SK-N-SH (cell line): ENCODE data around the gene UNCX. TPM values are rescaled to one million over a fixed set of nuclear protein-coding genes. Genes with fewer than 3 reads are reported as not detected.

Experiments
- CTCF ChIA-PET: fragments of 300-600, 350-600 bp; formaldehyde crosslinking; extraction: SDS; loops from one replicate; lab custom pipeline; 2021; lab: Yijun Ruan, JAX
- POLR2A ChIA-PET: fragments of 350-600 bp; sonication (Branson Sonifier 250); formaldehyde crosslinking; extraction: SDS; loops from one replicate; lab custom pipeline; 2020; ENCODE audit warnings: antibody characterized with exemption, inconsistent platforms; lab: Yijun Ruan, JAX
- DNase-seq: peaks from one replicate; pipeline ENCODE4 v3.0.0; 2012
- H2AFZ ChIP-seq: fragments of 200-600 bp; sonication (generic); 2 replicates; pipeline ENCODE4 v1.8.1; 2016; ENCODE audit warnings: antibody characterized with exemption, mild to moderate bottlenecking, low read depth
- H3F3A ChIP-seq: fragments of 200-600 bp; sonication (generic); replicated peaks from 2 replicates; pipeline ENCODE3; 2016; ENCODE audit warnings: antibody characterized with exemption, mild to moderate bottlenecking; ENCODE audit not compliant: insufficient read depth
- H3K27ac ChIP-seq, 2 experiments: fragments of 200-500 bp in 1 of 2; fragments of 200-600 bp in 1 of 2; sonication (Bioruptor generic) in 1 of 2; sonication (generic), shearing (Covaris generic) in 1 of 2; 2 replicates each; pipeline versions ENCODE4 v1.5.1 to v1.6.1; 2014 to 2016; ENCODE audit warnings: low read depth in 2 of 2, inconsistent platforms in 1 of 2, low read length in 1 of 2, mild to moderate bottlenecking in 1 of 2, mixed read lengths in 1 of 2
- H3K27me3 ChIP-seq: fragments of 200-600 bp; sonication (generic), shearing (Covaris generic); 2 replicates; pipeline ENCODE4 v1.6.1; 2016; ENCODE audit warnings: mixed run types; ENCODE audit not compliant: insufficient read depth
- H3K36me3 ChIP-seq, 2 experiments: fragments of 200-500 bp in 1 of 2; fragments of 200-600 bp in 1 of 2; sonication (Bioruptor generic) in 1 of 2; sonication (generic) in 1 of 2; replicated peaks in 1 of 2; 2 replicates each; pipeline versions ENCODE3 to v1.5.1; 2014 to 2016; ENCODE audit warnings: low read length in 1 of 2, mild to moderate bottlenecking in 1 of 2; ENCODE audit not compliant: insufficient read depth in 2 of 2, control insufficient read depth in 1 of 2
- H3K4me1 ChIP-seq, 2 experiments: fragments of 200-500 bp in 1 of 2; fragments of 200-600 bp in 1 of 2; sonication (Bioruptor generic) in 1 of 2; sonication (generic), shearing (Covaris generic) in 1 of 2; 2 replicates each; pipeline versions ENCODE4 v1.5.1 to v1.6.1; 2014 to 2016; ENCODE audit warnings: low read depth in 1 of 2, low read length in 1 of 2, mixed run types in 1 of 2; ENCODE audit not compliant: insufficient read depth in 2 of 2, control insufficient read depth in 1 of 2
- H3K4me2 ChIP-seq: fragments of 200-600 bp; sonication (generic), shearing (Covaris generic); 2 replicates; pipeline ENCODE4 v1.6.1; 2017; ENCODE audit warnings: mixed run types
- H3K4me3 ChIP-seq, 2 experiments: fragments of 200-500 bp in 1 of 2; fragments of 200-600 bp in 1 of 2; sonication (Bioruptor generic) in 1 of 2; sonication (generic), shearing (Covaris generic) in 1 of 2; 2 replicates each; pipeline versions ENCODE4 v1.5.1 to v1.8.1; 2014 to 2016; ENCODE audit warnings: low read depth in 2 of 2, inconsistent platforms in 1 of 2, low read length in 1 of 2, mild to moderate bottlenecking in 1 of 2, mixed read lengths in 1 of 2, moderate library complexity in 1 of 2
- H3K79me2 ChIP-seq: fragments of 200-600 bp; sonication (generic); 2 replicates; pipeline ENCODE4 v1.8.1; 2017; ENCODE audit warnings: mild to moderate bottlenecking; ENCODE audit not compliant: insufficient read depth
- H3K9ac ChIP-seq: fragments of 200-600 bp; sonication (generic); 2 replicates; pipeline ENCODE4 v1.6.1; 2017; ENCODE audit warnings: mixed run types
- H3K9me2 ChIP-seq: fragments of 200-600 bp; sonication (generic); 2 replicates; pipeline ENCODE4 v1.6.1; 2017; ENCODE audit warnings: mixed run types
- H3K9me3 ChIP-seq: fragments of 200-600 bp; sonication (generic); 2 replicates; pipeline ENCODE4 v1.6.1; 2017; ENCODE audit warnings: mixed run types, mild to moderate bottlenecking, moderate library complexity
- H4K20me1 ChIP-seq: fragments of 200-600 bp; sonication (generic); 2 replicates; pipeline ENCODE4 v1.6.1; 2017; ENCODE audit warnings: mild to moderate bottlenecking, mixed run types; ENCODE audit not compliant: insufficient read depth
- ELF1 ChIP-seq: IDR thresholded peaks from 2 replicates; pipeline ENCODE4 v1.4.0; 2012
- EP300 ChIP-seq, 2 experiments: IDR thresholded peaks; 2 replicates each; pipeline versions ENCODE4 v1.4.0 to v1.6.1; 2012; ENCODE audit warnings: borderline replicate concordance in 1 of 2, low read depth in 1 of 2, low read length in 1 of 2
- EZH2phosphoT487 ChIP-seq: fragments of 200-600 bp; sonication (generic); IDR thresholded peaks from 2 replicates; pipeline ENCODE4 v1.6.1; 2017; ENCODE audit warnings: low read depth, mixed run types, mild to moderate bottlenecking, antibody characterized with exemption, moderate library complexity, borderline replicate concordance
- FOXJ3 ChIP-seq: sonication (generic); formaldehyde crosslinking; IDR thresholded peaks from 2 replicates; pipeline ENCODE4 v1.5.1; 2020; ENCODE audit warnings: mild to moderate bottlenecking, missing genetic modification reagents
- GATA2 ChIP-seq: sonication (generic); formaldehyde crosslinking; IDR thresholded peaks from 2 replicates; pipeline ENCODE4 v1.5.0; 2020; ENCODE audit warnings: mild to moderate bottlenecking, missing genetic modification reagents
- MEF2A ChIP-seq: IDR thresholded peaks from 2 replicates; pipeline ENCODE4 v1.4.0; 2012; ENCODE audit warnings: low read depth, borderline replicate concordance
- NRF1 ChIP-seq: IDR thresholded peaks from 2 replicates; pipeline ENCODE4 v1.6.1; 2012; ENCODE audit warnings: low read depth, mild to moderate bottlenecking, low read length
- POLR2AphosphoS5 ChIP-seq: IDR thresholded peaks from 2 replicates; pipeline ENCODE4 v1.6.1; 2012; ENCODE audit warnings: low read depth, low read length
- SIN3A ChIP-seq: IDR thresholded peaks from 2 replicates; pipeline ENCODE4 v1.6.1; 2012; ENCODE audit warnings: low read depth, mild to moderate bottlenecking, low read length, moderate library complexity, borderline replicate concordance
- SMC3 ChIP-seq: IDR thresholded peaks from 2 replicates; pipeline ENCODE4 v1.6.1; 2012; ENCODE audit warnings: low read depth, low read length, improper control_type of control experiment
- TAF1 ChIP-seq: IDR thresholded peaks from 2 replicates; pipeline ENCODE4 v1.6.1; 2012; ENCODE audit warnings: low read depth, mild to moderate bottlenecking, low read length, moderate library complexity, borderline replicate concordance
- YY1 ChIP-seq: IDR thresholded peaks from 2 replicates; pipeline ENCODE4 v1.4.0; 2012; ENCODE audit warnings: low read depth, mild to moderate bottlenecking
- WGBS: methylation state at CpG from one replicate; pipeline ENCODE4 v1.1.6; 2017; ENCODE audit warnings: low lambda C conversion rate; 5-methylcytosine and 5-hydroxymethylcytosine counted together
- polyA plus RNA-seq, 3 experiments: library from polyadenylated mRNA; depleted of rRNA; stranded (reverse); fragments of >200 nt; gene quantifications; 2 replicates each; pipeline ENCODE4 v1.2.3, GENCODE V29; 2012
- TF ChIP-seq, protein P1 (sequence below): fragments of 150-350 bp; IDR thresholded peaks from 2 replicates; pipeline ENCODE4 v1.6.1; 2017; ENCODE audit warnings: antibody characterized with exemption, low read length, low read depth, borderline replicate concordance
- TF ChIP-seq, protein P2 (sequence below): IDR thresholded peaks from 2 replicates; pipeline ENCODE4 v1.6.1; 2012; ENCODE audit warnings: mild to moderate bottlenecking, low read depth, low read length, moderate library complexity
- TF ChIP-seq, protein P3 (sequence below): fragments of 200-600 bp; sonication (generic); IDR thresholded peaks from 2 replicates; pipeline ENCODE4 v1.6.1; 2017; ENCODE audit warnings: antibody characterized with exemption, mild to moderate bottlenecking, moderate library complexity

UNCX gene
- polyA plus RNA-seq, 1 of the 3 experiments (the other 2 are of a cell fraction) = not detected

DNA sequence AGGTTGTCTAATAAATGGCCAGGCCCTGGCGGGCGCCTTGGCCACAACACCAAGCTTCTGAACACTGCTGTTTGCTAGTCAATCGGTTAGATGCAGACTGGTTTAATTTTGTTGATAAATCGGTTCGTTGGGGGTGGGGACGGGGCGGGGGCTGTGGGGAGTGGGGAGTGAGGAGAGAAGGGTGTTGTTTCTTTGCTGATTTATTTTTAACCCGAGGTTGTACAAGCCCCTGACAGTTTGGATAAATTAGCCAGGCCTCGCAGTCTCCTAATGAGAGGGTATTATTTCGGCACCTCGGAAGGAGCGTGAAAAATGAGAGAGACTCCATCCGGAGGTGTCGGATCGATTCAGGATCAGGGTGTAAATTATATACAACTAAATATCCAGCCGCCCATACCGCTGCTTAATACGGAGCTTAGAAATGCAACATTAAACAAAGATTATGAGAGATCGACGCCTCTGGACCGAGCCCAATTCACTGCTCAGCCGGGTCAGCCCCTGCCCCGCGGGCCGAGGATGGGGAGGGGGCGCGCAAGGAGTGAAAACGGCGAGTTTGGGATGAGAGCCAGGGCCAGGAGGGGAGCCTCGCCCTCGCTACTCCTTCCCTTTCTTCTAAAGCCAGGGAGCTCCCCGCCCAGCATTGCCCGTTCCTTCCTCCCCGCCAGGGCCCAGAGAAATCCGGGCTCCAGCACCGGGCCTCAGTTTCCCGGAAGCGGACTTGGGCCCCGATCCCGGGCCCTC lies 8.0 kb downstream of the UNCX start:
- H3K79me2 ChIP-seq = no peaks in the 10 kb centered on the region
- no peak overlapping the region for H3K27ac ChIP-seq
- no peak overlapping the region for H3K4me2 ChIP-seq
- H3K27me3 ChIP-seq = peaks cover 92% of the 10 kb centered on the region
- no peak overlapping the region for H3K9ac ChIP-seq
- WGBS = 5% methylated on average over 33 of the region's 40 CpGs
- no peak overlapping the region for H3K4me3 ChIP-seq
- ChIA-PET CTCF (interaction anchor here (0.6 to 4.8 kb wide), 9 partner anchors 14 to 192 kb away, joined by 3 to 49 read pairs (median 3); no protein-coding TSS in a partner anchor), POLR2A (no interaction called here)
- H3K9me2 ChIP-seq = no peaks in the 10 kb centered on the region
- no peaks in the 10 kb centered on the region for H3K36me3 ChIP-seq
- H2AFZ ChIP-seq = no peak overlapping the region
- no peaks in the 10 kb centered on the region for H3K4me1 ChIP-seq
- TF ChIP-seq POLR2AphosphoS5 (no peak), EZH2phosphoT487 (no peak), MEF2A (no peak), NRF1 (no peak), SMC3 (no peak), YY1 (no peak), SIN3A (no peak), EP300 (IDR thresholded peaks at IDR 0.05; ENCODE audit: borderline replicate concordance in 1 of 2, low read depth in 1 of 2, low read length in 1 of 2) (no peak), FOXJ3 (no peak), TAF1 (no peak), GATA2 (CRISPR knock-in tag) (no peak), ELF1 (no peak)
- TF ChIP-seq, protein P1, sequence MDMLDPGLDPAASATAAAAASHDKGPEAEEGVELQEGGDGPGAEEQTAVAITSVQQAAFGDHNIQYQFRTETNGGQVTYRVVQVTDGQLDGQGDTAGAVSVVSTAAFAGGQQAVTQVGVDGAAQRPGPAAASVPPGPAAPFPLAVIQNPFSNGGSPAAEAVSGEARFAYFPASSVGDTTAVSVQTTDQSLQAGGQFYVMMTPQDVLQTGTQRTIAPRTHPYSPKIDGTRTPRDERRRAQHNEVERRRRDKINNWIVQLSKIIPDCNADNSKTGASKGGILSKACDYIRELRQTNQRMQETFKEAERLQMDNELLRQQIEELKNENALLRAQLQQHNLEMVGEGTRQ = no peak
- TF ChIP-seq, protein P2, sequence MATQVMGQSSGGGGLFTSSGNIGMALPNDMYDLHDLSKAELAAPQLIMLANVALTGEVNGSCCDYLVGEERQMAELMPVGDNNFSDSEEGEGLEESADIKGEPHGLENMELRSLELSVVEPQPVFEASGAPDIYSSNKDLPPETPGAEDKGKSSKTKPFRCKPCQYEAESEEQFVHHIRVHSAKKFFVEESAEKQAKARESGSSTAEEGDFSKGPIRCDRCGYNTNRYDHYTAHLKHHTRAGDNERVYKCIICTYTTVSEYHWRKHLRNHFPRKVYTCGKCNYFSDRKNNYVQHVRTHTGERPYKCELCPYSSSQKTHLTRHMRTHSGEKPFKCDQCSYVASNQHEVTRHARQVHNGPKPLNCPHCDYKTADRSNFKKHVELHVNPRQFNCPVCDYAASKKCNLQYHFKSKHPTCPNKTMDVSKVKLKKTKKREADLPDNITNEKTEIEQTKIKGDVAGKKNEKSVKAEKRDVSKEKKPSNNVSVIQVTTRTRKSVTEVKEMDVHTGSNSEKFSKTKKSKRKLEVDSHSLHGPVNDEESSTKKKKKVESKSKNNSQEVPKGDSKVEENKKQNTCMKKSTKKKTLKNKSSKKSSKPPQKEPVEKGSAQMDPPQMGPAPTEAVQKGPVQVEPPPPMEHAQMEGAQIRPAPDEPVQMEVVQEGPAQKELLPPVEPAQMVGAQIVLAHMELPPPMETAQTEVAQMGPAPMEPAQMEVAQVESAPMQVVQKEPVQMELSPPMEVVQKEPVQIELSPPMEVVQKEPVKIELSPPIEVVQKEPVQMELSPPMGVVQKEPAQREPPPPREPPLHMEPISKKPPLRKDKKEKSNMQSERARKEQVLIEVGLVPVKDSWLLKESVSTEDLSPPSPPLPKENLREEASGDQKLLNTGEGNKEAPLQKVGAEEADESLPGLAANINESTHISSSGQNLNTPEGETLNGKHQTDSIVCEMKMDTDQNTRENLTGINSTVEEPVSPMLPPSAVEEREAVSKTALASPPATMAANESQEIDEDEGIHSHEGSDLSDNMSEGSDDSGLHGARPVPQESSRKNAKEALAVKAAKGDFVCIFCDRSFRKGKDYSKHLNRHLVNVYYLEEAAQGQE = no peak
- TF ChIP-seq, protein P3, sequence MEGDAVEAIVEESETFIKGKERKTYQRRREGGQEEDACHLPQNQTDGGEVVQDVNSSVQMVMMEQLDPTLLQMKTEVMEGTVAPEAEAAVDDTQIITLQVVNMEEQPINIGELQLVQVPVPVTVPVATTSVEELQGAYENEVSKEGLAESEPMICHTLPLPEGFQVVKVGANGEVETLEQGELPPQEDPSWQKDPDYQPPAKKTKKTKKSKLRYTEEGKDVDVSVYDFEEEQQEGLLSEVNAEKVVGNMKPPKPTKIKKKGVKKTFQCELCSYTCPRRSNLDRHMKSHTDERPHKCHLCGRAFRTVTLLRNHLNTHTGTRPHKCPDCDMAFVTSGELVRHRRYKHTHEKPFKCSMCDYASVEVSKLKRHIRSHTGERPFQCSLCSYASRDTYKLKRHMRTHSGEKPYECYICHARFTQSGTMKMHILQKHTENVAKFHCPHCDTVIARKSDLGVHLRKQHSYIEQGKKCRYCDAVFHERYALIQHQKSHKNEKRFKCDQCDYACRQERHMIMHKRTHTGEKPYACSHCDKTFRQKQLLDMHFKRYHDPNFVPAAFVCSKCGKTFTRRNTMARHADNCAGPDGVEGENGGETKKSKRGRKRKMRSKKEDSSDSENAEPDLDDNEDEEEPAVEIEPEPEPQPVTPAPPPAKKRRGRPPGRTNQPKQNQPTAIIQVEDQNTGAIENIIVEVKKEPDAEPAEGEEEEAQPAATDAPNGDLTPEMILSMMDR = no peak
- no peak for DNase-seq
- H3K9me3 ChIP-seq = no peaks in the 10 kb centered on the region
- peaks cover 2% of the 10 kb centered on the region for H3F3A ChIP-seq
- H4K20me1 ChIP-seq = peaks cover 63% of the 10 kb centered on the region
